Fibroblast of peridontal ligament (primary cell): ENCODE measurements around the gene IFT52.

Experiments
- DNase-seq: peaks from one replicate; pipeline ENCODE4 v3.0.0-alpha.2; 2010; ENCODE audit errors: extremely low read depth

Gene IFT52

DNA sequence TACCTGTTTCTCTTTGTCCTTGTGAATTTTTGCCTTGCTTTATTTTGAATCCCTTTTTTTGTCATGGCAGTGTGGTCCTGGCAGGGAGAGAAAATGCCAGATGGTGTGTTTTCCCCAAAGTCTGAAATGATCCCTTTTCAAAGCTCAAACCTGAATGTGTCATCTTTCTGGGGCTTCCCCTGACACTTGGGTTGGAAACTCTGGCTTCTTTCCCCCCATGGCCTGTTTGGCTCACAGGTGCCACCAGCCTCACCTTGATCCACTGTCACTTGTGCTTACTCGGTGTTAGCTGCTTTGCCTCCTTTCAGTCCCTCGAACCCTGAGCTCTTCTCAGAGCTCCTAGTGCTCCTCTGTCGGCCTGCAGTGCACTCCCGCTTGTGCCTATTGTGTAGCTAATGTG is 98.4 kb downstream of the IFT52 start:
- no peak for DNase-seq

DNA sequence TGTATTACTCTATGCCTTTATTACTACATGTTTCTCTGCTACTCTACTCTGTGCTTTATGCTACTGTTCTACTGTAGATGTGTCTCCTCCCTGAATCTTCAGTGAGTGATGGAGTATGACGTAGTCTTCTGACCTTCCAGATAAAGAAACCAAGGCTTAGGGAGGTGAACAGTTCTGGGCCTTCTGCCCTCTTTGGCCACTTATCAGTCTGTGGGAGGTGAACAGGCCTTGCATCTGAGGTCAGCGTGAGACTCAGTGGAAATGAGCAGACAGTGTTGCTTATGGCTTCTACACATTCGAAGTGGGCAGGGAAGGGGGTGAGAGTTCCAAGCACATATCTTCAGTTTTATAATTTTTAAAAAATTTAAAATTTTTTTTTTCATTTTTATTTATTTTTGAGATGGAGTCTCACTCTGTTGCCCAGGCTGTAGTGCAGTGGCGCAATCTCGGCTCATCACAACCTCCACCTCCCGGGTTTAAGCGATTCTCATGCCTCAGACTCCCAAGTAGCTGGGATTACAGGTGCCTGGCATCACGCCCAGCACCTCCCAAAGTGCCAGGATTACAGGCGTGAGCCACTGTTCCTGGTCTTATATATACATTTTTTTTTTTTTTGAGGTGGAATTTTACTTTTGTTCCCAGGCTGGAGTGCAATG is 100.3 kb downstream of the IFT52 start:
- DNase-seq = no peak

DNA sequence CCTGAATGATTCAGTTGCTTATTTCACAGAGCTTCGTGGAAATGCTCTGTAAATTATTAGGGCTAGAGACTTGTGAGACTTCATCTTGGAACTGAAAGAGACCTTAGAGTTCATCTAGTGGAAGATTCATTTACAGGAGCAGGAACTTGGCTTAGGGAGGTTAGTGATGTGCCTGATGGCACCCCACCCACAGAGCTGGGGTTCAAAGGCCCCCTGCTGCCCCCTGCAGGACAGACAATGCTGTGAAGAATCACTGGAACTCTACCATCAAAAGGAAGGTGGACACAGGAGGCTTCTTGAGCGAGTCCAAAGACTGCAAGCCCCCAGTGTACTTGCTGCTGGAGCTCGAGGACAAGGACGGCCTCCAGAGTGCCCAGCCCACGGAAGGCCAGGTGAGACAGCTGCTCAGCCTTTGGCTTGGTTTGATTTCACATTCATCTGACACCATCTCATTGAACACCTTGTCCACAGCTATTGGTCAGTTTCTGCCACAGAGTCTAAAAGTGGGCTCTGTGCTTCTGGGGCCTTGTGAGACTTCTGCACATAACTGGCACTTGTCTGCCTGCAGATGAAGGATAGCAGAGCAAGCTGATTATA is 101.3 kb downstream of the IFT52 start:
- peak; percentile 33 for DNase-seq

DNA sequence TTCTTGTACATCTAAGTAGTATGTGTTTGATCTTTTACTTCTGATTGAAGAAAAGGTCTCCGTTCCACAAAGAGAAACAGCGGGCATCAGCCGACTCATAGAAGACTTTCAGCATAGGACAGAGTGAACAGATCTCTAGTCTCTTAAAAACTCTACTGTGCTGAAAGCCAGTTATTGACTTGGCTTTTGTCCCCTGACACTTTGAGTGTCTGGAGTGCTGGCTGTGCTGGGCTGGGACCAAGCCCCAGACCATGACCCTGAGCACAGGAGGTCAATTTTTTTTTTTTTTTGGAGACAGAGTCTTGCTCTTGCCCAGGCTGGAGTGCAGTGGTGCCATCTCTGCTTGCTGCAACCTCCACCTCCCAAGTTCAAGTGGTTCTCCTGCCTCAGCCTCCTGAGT is 104.0 kb downstream of the IFT52 start:
- DNase-seq = no peak

DNA sequence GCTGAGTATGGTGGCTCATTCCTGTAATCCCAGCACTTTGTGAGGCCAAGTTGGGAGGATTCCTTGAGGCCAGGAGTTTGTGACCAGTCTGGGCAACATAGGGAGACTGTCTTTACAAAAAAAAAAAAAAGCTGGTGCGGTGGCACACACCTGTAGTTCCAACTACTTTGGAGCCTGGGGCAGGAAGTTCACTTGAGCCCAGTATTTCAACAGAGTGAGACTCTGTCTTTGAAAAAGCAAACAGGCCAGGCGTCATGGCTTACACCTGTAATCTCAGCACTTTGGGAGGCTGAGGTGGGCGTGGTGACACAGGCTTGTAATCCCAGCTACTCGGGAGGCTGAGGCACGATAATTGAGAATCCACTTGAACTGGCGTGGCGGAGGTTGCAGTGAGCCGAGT is 104.8 kb downstream of the IFT52 start:
- no peak for DNase-seq
